CD4-positive, alpha-beta T cell treated with Interleukin-15 for 4 hours (primary cell): Measurements from ENCODE around the gene ZGPAT.
"Not testable (repeated sequence)": the region's sequence is repeated elsewhere in the genome, so short reads cannot be mapped to it uniquely, and the experiment has no call there.

Experiments
- DNase-seq: peaks from one replicate; pipeline ENCODE4 v3.0.0-alpha.2; 2020; ENCODE audit warnings: low spot score

ZGPAT gene

GRCh38 chr20:63703471-63703975 is 4.3 kb upstream of the ZGPAT start:
- DNase-seq, result no peak

GRCh38 chr20:63703976-63704748 is 3.7 kb upstream of the ZGPAT start:
- DNase-seq, result no peak

GRCh38 chr20:63704749-63705117 is 3.1 kb upstream of the ZGPAT start:
- no peak for DNase-seq

- DNase-seq, result no peak
These were observed 2.4 kb upstream of the ZGPAT start for GRCh38 chr20:63705232-63706026.

GRCh38 chr20:63706027-63706695 is 1.7 kb upstream of the ZGPAT start:
- DNase-seq, result no peak

- peak; percentile 67 for DNase-seq
These were observed 834 bp upstream of the ZGPAT start for GRCh38 chr20:63706852-63707557.

GRCh38 chr20:63708301-63709148 is 686 bp downstream of the ZGPAT start:
- no peak for DNase-seq

GRCh38 chr20:63709149-63709527 is 1.3 kb downstream of the ZGPAT start:
- no peak for DNase-seq

- DNase-seq, result no peak
These were observed 3.3 kb downstream of the ZGPAT start for GRCh38 chr20:63711085-63711645.

- DNase-seq, result no peak
These were observed 4.4 kb downstream of the ZGPAT start for GRCh38 chr20:63712191-63712590.

GRCh38 chr20:63714858-63715257 is 7.0 kb downstream of the ZGPAT start:
- no peak for DNase-seq

- DNase-seq, result no peak
These were observed 11.2 kb downstream of the ZGPAT start for GRCh38 chr20:63718996-63719395.

GRCh38 chr20:63722967-63723622 is 15.3 kb downstream of the ZGPAT start:
- not testable (repeated sequence) for DNase-seq

- not testable (repeated sequence) for DNase-seq
These were observed 22.4 kb downstream of the ZGPAT start for GRCh38 chr20:63730189-63730733.

GRCh38 chr20:63731410-63731809 is 23.6 kb downstream of the ZGPAT start:
- DNase-seq, result no peak

- DNase-seq, result no peak
These were observed 24.6 kb downstream of the ZGPAT start for GRCh38 chr20:63732118-63733095.

- DNase-seq, result no peak
These were observed 25.3 kb downstream of the ZGPAT start for GRCh38 chr20:63733117-63733516.

GRCh38 chr20:63733579-63734081 is 25.8 kb downstream of the ZGPAT start:
- DNase-seq, result no peak
